Mesodermal cell (in vitro differentiated cells): Measurements from ENCODE around the gene TBX10.

Source experiments
- H3K27ac ChIP-seq: 2 replicates; pipeline ENCODE4 v1.7.0; 2013; ENCODE audit warnings: mild to moderate bottlenecking, low read depth, low read length, moderate library complexity; ENCODE audit not compliant: severe bottlenecking
- H3K36me3 ChIP-seq: 2 replicates; pipeline ENCODE4 v1.7.1; 2013; ENCODE audit warnings: mild to moderate bottlenecking, low read length, moderate library complexity; ENCODE audit not compliant: control insufficient read depth, insufficient read depth
- H3K4me1 ChIP-seq: one replicate; pipeline ENCODE4 v1.7.1; 2013; ENCODE audit warnings: mild to moderate bottlenecking, low read length; ENCODE audit not compliant: insufficient read depth, control insufficient read depth, poor library complexity, severe bottlenecking
- H3K4me3 ChIP-seq: 2 replicates; pipeline ENCODE4 v1.7.0; 2013; ENCODE audit warnings: low read length, control low read depth, mild to moderate bottlenecking; ENCODE audit not compliant: insufficient read depth, poor library complexity, severe bottlenecking; ENCODE audit errors: extremely low read depth
- H3K9me3 ChIP-seq: 2 replicates; pipeline ENCODE4 v1.7.1; 2013; ENCODE audit warnings: mild to moderate bottlenecking, low read length, moderate library complexity; ENCODE audit not compliant: control insufficient read depth
- WGBS, 2 experiments: methylation state at CpG; one replicate each; pipeline ENCODE4 v1.1.5; 2013; ENCODE audit warnings: missing lambda C conversion rate in 2 of 2; ENCODE audit not compliant: insufficient coverage in 2 of 2; 5-methylcytosine and 5-hydroxymethylcytosine counted together

TBX10 gene

GRCh38 chr11:67634366-67635230 is 5.0 kb downstream of the TBX10 start:
- no peak overlapping the region for H3K4me3 ChIP-seq
- 85% methylated on average over 16 to 19 of the region's 20 CpGs for WGBS, 2 experiments
- no peaks in the 10 kb centered on the region for H3K9me3 ChIP-seq
- H3K36me3 ChIP-seq: no peaks in the 10 kb centered on the region
- no peak overlapping the region for H3K27ac ChIP-seq
- H3K4me1 ChIP-seq: peaks cover 6% of the 10 kb centered on the region

- peaks cover 6% of the 10 kb centered on the region for H3K4me1 ChIP-seq
- H3K36me3 ChIP-seq: no peaks in the 10 kb centered on the region
- no peaks in the 10 kb centered on the region for H3K9me3 ChIP-seq
- no peak overlapping the region for H3K27ac ChIP-seq
- 90 to 95% methylated on average over 16 to 20 of the region's 22 CpGs for WGBS, 2 experiments
- H3K4me3 ChIP-seq: no peak overlapping the region
These were observed 5.7 kb downstream of the TBX10 start for GRCh38 chr11:67633758-67634365.

GRCh38 chr11:67632982-67633755 is 6.4 kb downstream of the TBX10 start:
- peaks cover 6% of the 10 kb centered on the region for H3K4me1 ChIP-seq
- no peak overlapping the region for H3K4me3 ChIP-seq
- H3K27ac ChIP-seq: no peak overlapping the region
- H3K9me3 ChIP-seq: no peaks in the 10 kb centered on the region
- H3K36me3 ChIP-seq: no peaks in the 10 kb centered on the region
- 92 to 93% methylated on average over 28 to 30 of the region's 30 CpGs for WGBS, 2 experiments

GRCh38 chr11:67632175-67632981 is 7.2 kb downstream of the TBX10 start:
- Histone ChIP-seq H3K27ac (no peak overlapping the region), H3K36me3 (no peaks in the 10 kb centered on the region), H3K4me1 (peaks cover 6% of the 10 kb centered on the region), H3K4me3 (no peak overlapping the region), H3K9me3 (no peaks in the 10 kb centered on the region)
- 86 to 88% methylated on average over 7 to 12 of the region's 12 CpGs for WGBS, 2 experiments

GRCh38 chr11:67631853-67632174 is 7.7 kb downstream of the TBX10 start:
- 100% methylated on average over 1 of the region's 2 CpGs for WGBS, 2 experiments
- Histone ChIP-seq H3K27ac (no peak overlapping the region), H3K36me3 (no peaks in the 10 kb centered on the region), H3K4me1 (peaks cover 6% of the 10 kb centered on the region), H3K4me3 (no peak overlapping the region), H3K9me3 (no peaks in the 10 kb centered on the region)

- Histone ChIP-seq H3K4me1 (peaks cover 6% of the 10 kb centered on the region), H3K4me3 (no peak overlapping the region), H3K36me3 (no peaks in the 10 kb centered on the region), H3K27ac (no peak overlapping the region), H3K9me3 (no peaks in the 10 kb centered on the region)
- WGBS, 2 experiments: 72 to 77% methylated on average over 4 to 7 of the region's 7 CpGs
These were observed 8.2 kb downstream of the TBX10 start for GRCh38 chr11:67631411-67631810.

GRCh38 chr11:67630943-67631331 is 8.6 kb downstream of the TBX10 start:
- Histone ChIP-seq H3K4me1 (peaks cover 6% of the 10 kb centered on the region), H3K27ac (peak overlapping the region; percentile 79), H3K4me3 (peak overlapping the region; percentile 54), H3K9me3 (no peaks in the 10 kb centered on the region), H3K36me3 (no peaks in the 10 kb centered on the region)
- WGBS, 2 experiments: 62 to 64% methylated on average over 11 to 14 of the region's 16 CpGs

GRCh38 chr11:67630228-67630942 is 9.2 kb downstream of the TBX10 start:
- WGBS, 2 experiments: 1% methylated on average over 45 to 53 of the region's 70 CpGs
- Histone ChIP-seq H3K27ac (peak overlapping the region; percentile 79), H3K4me3 (peak overlapping the region; percentile 54), H3K9me3 (no peaks in the 10 kb centered on the region), H3K4me1 (peaks cover 6% of the 10 kb centered on the region), H3K36me3 (no peaks in the 10 kb centered on the region)

- WGBS, 2 experiments: 0 to 1% methylated on average over 48 to 70 of the region's 102 CpGs
- Histone ChIP-seq H3K9me3 (no peaks in the 10 kb centered on the region), H3K4me3 (peak within 1 kb of the TSS; percentile 54), H3K27ac (peak within 1 kb of the TSS; percentile 79), H3K4me1 (peaks cover 6% of the 10 kb centered on the region), H3K36me3 (no peaks in the 10 kb centered on the region)
These were observed 10.0 kb downstream of the TBX10 start, which contains the start of gene NUDT8 for GRCh38 chr11:67629386-67630227. Gene NUDT8, minus strand, starts transcription at chr11:67629937. Its CDS starts 26 bp downstream, at chr11:67629911.
